ENCODE data around the gene C19orf81.

C19orf81 gene

DNA sequence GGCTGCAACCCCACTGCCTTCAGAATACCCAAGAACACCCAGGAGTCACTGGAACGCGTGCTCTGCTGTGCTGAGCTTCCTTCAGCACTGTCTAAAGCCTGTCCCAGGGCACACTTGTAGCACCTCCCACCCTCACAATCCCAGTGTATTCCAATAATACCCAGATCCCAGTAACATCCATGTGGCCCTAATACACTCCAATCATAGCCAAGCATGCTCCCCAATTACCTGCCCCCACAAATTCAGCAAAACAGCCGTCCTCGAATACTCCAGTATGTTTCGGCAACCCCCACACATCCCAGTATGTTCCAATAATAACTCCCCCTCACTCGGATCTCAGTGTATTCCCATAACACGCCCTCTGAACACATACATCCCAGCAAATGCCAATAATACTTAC is 41.2 kb downstream of the C19orf81 start:
- no peak for DNase-seq

DNA sequence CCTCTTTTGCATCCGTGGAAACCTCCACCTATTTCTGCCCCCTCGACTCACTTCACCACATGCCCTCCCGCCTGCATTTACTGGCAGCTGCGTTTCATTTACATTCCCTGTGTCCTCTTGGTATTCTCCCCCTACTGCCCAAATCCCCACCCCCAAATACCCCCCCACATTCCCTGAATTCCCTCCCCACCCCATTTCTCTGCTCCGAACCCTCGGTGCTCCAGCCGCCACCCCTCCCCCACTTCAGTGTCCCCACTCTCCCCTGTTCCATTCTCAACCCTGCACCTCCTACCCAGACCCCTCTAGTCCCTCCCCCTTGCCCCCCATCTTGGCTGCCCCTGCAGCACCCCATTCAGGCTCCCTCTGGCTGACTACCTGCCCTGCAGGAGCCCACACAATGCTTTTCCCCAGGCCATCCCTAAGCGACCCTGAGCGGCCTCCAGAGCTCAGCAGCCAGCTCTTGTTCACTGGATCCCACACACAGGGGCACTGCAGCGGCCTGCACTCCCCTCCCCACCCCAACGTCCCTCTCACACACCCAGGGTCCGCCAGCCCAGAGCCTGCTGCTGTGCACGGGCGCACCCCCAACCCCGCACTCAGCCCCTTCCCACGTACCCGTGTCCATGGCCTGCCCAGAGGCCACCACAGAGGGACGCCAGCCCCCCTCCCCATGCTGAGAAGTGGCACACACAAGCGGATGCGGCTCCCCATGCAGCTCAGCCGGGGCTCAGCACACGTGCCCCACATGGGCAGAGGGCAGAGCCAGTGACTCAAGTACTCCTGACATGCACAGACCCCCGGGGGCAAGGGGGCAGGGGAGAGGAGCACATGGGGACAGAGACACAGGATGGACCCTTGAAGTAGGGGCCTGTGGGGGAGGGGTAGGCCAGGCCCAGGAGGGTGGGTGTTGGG is 44.1 kb downstream of the C19orf81 start:
- no peak for DNase-seq

- no peak for DNase-seq
These were observed 45.5 kb downstream of the C19orf81 start for GRCh38 chr19:50694815-50695145.

DNA sequence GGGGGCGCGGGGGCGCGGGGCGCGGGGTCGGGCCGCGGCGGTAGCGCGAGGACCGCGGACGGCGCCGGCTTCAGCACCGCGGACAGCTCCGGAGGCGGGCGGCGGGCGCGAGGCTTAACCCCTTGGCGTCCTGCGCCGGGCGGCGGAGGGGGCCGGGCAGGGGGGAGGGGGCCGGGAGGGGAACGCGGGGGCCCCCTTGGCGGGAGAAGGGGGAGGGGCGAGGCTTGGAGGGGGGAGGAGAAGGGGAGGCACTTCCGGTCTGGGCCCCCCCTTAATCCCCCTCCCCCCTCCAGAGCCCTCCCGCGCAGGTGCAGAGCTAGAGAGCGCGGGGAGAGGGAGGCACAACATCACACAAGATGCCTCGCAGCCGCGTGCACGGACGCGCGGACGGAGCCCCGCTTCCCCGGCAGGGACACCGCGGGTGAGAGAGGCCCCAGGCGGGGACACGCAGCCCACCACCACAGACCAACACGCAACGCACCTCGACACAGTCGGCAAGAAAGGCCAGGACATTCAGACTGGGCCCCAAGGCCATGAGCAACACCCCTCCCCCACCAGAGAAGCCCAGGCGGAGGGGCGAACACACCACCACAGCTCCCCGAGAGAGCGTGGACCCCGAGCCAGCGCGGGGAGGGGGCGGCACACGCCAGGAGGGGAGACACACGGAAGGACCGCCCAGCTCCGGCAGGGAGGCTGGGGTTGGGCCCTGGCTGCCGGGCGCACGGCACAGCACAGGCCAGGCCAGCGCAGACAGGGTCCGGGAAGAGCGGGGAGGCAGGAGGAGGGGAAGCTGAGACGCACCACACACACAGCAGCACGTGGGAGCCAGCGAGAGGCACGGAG is 46.2 kb downstream of the C19orf81 start:
- DNase-seq, result peak; percentile 16

GRCh38 chr19:50696094-50696483 is 46.8 kb downstream of the C19orf81 start:
- no peak for DNase-seq

DNA sequence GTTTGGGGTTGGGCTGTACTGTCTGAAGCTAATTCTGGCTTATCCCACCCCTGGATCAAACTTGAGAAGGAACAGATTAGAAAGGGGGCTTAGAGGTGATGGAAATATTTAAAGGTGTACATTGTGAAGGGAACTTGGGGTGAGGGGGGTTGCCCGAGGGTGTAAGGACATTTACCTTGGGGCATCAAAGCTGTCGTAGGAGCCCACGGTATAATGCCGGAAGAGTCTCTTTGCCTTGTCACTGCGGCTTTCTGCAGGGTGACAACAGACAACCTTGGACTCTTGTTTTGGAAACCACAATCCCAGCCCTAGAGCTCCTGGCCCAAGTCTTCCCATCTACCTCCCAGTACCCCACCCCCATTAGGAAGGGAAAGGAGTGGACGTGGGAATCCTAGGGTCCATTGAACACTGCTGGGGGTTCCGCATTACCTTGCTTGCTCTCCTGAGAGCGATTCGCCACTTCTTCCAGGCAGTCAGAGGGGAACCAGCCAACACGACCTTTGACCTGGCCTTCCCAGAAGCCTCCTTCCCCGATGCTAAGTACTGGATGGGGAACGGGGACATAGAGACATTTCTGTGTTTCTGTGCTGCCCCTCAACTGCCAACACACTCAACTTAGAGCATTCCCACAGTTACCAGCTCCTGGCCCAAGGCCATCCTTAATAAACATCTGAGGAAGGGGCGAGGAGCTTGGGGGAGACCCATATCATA is 48.3 kb downstream of the C19orf81 start:
- no peak for DNase-seq

DNA sequence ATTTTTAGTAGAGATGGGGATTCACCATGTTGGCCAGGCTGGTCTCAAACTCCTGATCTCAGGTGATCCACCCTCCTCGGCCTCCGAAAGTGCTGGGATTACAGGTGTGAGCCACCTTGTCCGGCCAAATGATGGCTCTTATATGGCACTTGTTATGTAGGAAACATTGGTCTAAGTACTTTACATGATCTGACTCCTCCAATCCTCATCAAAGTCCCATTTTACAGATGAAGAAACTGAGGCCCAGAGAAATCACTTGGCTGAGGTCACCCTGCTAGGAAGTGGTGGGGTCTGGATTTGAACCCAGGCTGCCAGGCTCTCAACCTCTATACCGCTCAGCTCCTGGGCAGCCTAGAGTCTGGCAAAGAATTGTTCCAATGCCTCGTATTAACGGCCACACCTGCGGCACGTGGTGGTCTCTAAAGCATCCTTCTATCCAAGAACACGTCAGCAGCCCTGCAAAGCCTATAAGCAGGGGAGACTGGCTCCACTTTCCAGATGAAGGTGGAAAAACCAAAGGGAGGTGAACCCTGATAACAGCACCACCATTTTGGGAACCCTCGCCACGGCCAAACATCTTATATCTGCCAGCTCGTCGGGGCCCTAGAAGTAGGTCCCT is 52.2 kb downstream of the C19orf81 start:
- no peak for DNase-seq

DNA sequence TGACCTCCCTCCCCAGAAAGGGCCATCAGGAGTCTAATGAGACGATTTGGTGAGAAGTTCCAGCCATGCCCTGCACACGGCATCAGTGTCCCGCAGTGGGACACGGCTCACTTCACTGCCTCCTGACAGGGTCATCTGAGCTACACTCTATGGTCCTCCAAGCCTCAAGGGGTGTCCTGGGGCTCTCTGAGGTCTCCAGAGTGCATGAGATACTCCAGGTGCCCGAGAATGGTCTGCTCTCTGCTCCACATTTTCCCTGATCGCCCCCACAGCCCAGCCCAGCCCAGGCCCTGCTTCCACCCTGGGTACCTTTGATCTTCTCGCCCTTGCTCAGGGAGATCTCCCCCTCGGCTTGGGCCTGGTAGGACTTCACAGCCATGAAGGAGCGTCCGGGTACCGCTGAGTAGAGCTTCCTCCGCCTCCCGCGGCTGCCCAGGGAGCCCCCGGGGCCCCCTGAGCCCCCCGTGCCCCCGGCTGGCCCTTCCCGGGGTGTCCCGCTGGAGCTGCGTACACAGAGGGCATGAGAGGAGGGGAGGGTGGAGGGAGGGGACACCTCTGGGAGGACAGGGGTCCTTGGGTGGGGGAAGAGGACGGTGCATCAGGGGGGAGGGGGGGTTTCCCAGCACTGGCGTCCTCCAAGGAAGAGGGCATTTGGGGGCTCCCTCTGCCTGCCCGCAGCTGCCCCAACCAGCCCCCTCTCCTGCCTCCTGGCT is 53.1 kb downstream of the C19orf81 start:
- no peak for DNase-seq

- no peak for DNase-seq
These were observed 53.9 kb downstream of the C19orf81 start for GRCh38 chr19:50702871-50703829.

GRCh38 chr19:50703915-50704796 is 54.9 kb downstream of the C19orf81 start:
- DNase-seq, result no peak

DNA sequence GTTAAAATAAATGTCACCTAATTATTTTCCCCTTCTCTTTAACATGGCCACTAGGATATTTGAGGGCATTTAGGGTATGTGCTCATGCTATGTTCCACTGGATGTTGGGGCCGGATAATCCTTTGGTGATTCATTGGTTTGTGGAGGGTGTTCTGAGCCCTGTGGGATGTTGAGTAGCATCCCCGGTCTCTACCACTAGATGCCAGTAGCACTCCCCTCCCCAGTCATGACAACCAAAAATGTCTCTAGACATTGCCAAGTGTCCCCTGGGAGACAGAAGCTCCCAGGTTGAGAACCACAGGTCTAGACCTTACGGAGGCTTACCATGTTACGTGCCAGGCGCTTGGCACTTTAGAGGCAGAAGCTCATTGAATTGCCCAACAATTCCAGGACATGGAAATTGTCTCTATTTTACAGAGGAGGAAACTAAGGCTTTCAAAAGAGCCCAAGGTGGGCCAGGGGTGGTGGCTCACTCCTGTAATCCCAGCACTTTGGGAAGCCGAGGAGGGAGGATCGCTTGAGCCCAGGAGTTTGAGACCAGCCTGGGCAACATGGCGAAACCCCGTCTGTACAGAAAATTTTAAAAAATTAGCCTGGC is 56.3 kb downstream of the C19orf81 start:
- peak; percentile 53 for DNase-seq

GRCh38 chr19:50706387-50706786 is 57.1 kb downstream of the C19orf81 start:
- DNase-seq, result no peak

GRCh38 chr19:50708179-50708879 is 59.1 kb downstream of the C19orf81 start:
- no peak for DNase-seq
